NOMO-1 treated with DMSO at 0.1 percent for 48 hours (cell line): ENCODE measurements around the gene ITGA1.
"Not testable (repeated sequence)": the region's sequence is repeated elsewhere in the genome, so short reads cannot be mapped to it uniquely, and the experiment has no call there.

ENCODE experiments used
- DNase-seq: peaks from one replicate; lab custom pipeline; 2025; ENCODE audit not compliant: unreplicated experiment; lab: John Stamatoyannopoulos, UW

ITGA1 gene

DNA sequence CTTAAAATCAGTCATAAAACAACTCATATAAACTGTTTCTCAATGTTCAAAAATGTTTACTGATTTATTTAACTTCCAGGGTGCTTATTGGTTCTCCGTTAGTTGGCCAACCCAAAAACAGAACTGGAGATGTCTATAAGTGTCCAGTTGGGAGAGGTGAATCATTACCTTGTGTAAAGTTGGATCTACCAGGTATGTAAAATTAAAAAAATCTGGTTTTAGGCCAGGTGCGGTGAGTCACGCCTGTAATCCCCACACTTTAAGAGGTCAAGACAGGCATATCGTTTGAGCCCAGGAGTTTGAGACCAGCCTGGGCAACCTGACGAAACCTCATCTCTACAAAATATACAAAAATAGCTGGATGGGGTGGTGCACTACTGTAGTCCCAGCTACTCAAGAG lies 73.7 kb downstream of the ITGA1 start:
- DNase-seq: no peak

DNA sequence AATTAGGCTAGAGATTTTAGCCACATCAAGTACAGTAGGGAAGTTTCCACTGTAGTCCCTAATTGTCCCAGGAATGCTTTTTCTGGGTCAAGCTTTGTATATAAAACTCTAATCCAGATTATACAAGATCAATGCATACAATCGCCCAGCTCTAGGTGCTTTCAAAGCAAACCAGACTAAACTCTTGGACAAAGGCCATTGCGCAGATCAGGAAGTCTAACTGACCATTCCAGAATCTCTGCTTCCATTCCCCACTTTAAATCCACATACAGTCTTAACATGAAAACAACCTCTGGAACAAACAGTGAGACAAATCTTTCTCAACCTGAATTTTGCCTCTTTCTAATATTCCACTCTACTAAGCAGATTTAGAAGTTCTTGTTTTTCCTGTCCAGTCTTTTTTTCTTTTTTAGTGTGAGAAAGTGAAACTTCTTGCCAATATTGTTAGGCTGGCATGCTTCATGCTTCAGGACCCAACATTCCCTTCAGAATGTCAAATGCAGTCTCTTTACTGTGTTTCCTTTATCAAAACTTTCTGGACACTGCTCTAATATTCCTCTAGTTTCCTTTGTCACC lies 76.1 kb downstream of the ITGA1 start:
- DNase-seq: no peak

DNA sequence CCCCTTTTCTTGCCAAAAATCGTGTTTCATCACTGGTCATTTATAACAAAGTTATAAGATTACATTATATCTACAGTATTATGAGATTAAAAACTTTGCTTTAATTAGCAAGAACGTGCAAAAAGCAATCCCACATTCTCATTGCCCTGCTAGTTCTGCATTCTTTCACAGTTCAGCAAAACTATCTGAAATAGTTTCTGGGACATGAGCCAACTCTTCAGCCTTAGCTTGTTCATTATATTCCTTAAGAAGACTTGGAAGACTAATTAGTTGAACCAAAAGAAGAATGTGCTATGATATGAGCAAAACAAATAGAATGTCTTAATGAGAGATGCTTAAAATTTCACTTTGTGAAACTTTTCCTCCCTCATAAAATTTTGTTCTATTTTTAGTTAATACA lies 76.7 kb downstream of the ITGA1 start:
- no peak for DNase-seq

DNA sequence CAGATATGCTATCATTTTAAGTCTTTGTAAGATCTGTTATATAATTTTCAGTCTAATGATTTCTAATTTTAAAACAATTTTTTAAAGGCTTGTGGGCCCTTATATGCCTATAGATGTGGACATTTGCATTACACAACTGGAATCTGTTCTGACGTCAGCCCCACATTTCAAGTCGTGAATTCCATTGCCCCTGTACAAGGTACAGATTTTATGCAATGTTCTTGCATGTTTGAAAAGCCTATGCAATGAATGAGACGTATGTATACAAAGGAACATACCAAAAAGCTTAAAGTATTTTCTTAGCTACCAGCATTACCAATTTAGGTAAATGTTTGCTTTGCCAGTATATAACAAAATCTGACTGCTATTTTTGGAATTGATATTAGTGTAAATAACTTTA lies 77.2 kb downstream of the ITGA1 start:
- no peak for DNase-seq

DNA sequence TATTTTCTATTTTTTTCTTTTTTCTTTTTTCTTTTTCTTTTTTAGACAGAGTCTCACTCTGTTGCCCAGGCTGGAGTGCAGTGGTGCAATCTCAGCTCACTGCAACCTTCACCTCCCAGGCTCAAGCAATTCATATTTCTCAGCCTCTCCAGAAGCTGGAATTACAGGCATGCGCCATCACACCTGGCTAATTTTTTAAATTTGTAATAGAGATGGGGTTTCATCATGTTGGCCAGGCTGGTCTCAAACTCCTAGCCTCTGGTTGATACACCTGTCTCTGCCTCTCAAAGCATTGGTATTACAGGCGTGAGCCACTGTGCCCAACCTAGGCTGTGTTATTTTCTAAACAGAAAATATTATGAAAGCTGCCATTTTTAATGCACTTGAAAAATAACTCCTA lies 78.3 kb downstream of the ITGA1 start:
- not testable (repeated sequence) for DNase-seq

DNA sequence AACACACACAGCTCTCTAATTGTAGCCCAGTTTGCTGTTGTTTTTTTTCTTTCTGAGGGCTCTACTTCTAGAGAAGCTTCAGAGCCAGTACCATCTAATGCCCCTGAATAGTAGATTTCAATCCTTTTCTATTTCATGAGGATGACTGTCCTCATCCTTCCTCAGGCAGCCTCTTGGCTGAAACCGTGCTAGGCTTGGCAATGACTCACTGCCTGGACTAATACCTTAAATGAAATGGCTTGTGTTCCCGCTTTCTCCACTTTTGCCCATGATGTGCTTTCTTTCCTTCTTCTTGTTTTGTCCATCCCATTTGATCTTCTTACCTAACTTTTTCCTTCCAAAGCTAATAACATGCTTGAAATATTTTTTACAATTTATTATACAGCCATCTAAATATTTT lies 80.1 kb downstream of the ITGA1 start:
- no peak for DNase-seq

DNA sequence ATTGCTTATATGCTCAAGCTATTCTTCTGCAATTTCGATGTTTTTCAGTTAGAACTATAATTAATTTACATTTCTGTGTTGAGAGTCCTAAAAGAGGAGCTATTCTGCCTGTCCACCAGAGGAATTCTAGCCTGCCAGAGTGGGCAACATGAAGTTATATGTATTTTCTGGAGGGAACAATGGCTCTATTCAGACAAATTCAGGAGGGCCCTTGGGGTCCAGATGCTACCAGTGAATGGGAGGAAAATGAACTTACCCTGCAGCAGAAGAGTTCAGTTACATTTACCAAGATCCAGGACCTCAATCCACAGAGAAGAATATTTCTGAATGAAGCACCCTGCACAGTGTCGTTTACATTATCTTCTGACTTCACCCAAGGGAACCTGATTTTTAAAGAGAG lies 80.7 kb downstream of the ITGA1 start:
- DNase-seq: no peak

DNA sequence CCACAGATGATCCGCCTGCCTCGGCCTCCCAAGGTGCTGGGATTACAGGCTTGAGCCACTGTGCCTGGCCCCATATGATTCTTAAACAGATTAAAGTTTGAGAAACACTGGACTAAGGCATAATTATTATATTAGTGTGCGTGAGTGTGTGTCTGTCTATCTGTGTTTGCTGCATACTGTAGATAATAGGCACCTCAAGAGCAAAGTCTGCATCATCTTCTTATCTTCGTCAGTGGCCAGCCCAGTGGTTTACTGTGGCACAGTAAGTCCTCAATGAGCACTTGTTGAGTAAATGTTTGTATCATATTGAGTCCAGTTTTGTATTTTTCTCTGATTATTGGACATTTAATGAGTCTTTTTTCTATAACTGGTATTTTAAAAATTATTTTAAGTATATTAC lies 81.7 kb downstream of the ITGA1 start:
- no peak for DNase-seq

DNA sequence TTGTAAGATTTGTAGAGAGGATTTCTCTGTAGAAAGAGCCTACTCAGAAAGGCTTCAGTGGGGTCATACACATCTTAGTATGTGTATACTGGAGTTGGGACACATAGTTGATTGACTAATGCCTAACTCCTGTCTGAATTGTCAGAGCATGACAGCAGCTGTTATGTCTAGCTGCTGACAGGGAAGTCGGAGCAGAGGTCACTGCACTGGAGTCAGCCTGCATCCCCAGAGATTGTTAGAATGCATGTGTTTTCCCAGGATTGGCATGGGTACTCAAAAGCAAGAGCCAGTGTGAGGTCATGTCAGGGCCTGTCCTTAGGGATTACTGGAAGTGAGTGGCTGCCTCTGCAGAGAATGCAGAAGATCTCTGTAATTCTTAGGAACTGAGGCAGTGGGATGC lies 82.7 kb downstream of the ITGA1 start:
- DNase-seq: no peak

DNA sequence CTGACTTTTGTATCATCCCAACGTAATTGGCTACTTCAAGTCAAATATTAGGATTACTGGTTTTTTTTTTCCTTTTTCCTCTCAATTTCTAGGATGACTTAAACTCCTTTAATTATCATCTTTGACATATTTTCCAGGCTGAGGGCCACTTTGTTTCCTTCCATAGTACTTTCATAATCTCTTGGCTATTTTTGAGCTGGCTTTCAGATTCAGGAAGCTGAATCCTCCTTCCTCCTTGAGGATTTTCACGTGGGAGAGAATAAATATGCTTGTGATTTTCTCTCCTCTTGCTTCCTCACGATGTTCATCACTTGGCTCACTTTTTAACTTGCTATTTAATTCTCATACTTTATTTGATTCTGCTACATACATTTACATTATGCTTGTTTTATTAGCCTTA lies 88.1 kb downstream of the ITGA1 start:
- DNase-seq: no peak

DNA sequence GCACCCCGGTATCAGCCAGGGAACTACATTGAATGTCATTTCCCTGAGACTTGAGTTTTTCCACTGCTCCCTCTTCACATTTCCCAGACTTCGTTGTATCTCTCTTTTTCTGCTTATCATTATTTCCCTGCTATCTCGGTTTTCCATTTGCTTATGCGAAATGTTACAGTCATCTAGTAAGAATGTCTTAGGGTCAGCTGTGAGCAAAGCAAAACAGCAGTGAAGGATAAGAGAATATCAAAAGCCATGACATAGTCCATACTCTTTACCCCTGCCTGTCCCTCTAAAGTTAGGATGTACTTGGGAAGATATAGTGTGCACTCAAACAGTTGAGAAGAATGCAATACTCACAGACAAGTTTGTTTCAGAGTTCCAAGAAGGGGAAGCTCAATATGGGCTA lies 88.7 kb downstream of the ITGA1 start:
- DNase-seq: no peak

DNA sequence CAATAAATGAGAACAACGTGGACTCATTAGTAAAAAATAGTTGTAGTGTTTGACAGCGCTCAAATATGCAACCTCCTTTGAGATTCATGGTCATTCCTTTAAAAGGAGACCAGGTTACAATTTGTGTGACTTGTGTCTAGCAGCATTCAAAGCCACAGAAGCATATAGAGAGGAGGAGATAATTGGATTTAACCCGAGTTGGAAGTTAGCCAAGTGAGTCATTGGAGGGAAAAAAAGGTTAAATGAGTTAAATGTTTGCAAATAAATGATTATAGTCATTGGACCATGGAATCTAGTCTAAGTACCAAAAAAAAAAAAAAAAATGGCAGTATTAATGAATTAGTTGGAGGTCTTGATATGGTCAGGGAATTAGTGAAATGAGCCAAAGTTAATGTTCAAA lies 90.9 kb downstream of the ITGA1 start:
- no peak for DNase-seq

DNA sequence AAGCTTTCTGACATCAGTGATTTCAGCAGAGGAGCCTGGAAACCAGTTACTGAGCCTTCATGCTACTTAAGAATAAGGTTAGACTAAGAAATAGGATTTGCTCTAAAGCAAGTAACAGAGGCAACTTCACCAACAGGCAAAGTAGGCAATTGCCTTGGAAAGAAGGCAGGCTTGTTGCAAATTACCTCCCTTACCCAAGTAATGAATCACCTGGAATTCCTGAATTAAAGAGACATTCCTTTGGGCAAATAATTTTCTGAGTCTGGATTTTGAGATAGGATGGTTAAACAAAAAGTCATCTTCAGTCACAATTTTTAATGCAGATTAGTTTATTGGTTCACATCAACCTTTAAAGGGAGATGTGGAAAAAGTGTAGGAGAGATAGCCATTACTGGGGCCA lies 92.8 kb downstream of the ITGA1 start:
- no peak for DNase-seq

DNA sequence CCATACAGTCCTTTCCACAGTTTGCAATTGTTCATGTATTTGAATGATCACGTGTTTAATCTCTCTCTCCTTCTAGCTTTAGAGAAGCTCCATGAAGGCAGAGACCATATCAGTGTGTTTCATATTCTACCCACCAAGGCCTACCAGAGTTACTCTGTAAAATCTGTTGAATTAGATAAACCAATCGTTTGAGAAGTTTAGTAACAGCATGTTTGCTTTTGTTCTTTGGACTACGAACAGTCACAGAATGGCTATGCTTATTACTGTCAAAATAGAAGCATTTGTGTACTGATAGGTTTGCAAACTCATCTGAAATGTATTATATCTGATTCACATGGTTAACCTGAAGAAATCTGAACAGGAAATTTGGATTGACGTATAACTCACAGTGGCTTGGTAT lies 93.8 kb downstream of the ITGA1 start:
- no peak for DNase-seq

DNA sequence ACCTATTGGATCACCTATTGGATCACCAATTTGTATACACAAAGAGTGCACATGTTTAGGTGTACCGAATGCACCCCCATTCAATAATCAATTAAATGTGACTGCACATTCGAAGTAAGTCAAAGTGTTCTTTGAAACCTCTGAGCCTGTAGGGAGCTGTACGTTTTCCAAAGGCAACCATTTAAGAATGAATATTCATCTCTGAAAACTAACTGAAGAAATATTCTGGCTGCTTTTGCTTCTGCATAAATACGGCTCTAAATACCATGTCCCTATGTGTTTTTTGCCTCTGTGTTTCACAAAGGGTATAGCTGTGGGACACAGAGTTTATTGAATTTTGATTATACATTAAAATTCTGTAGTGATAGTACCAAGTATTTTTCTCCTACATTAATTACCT lies 95.4 kb downstream of the ITGA1 start:
- DNase-seq: no peak

DNA sequence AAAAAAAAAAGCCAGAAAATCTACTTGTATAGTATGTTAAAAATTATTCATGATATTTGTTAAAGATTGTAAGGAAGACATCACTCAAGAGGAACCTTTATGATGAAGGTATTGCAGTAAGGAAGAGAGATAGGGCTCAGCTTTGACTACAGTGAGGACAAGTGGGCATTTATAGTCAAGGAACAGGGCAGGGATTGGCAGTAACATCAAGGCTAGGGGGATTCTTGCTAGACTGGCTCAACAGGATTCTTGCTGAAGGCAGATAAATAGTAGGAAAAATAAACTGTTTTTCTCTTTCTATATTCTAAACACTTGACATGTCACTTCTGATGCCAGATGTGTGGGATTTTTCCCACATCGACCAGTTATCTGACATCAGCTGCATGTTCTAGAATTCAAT lies 96.7 kb downstream of the ITGA1 start:
- no peak for DNase-seq

DNA sequence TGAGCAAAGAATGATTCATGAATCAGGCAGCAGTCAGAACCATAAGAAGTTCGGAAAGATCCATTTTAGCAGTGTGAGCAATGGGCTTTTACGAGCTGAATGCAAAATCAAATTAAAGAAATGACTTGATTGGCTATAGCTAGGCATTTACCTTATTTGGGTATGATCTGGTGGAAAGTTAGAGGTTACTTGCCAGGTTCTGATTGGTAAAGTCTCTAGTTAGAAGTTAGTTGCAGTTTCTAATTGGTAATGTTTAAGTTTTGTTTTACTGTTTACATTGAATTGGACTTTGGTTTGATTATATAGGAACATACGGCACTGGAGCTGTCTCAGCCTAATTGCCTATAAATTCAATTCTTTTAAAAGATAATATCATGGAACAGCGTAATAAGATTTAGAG lies 97.9 kb downstream of the ITGA1 start:
- DNase-seq: no peak

DNA sequence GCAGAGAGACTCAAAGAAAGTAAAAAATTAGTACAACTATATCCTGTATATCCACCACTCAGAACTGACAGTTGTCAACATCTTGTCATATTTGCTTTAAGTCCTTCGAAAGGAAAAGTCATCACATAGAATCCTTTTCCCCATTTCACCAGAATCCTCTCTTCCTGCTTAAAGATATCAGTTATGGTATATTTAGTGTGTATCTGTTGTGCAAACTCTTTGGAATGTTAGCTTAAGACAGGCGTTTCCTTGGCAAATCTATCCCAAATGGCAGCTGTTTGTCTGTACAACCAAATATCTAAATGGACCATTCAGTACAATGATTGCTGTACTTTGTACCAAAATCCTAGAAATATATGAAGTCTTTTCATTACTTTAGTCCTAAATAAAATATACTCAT lies 98.5 kb downstream of the ITGA1 start:
- no peak for DNase-seq

DNA sequence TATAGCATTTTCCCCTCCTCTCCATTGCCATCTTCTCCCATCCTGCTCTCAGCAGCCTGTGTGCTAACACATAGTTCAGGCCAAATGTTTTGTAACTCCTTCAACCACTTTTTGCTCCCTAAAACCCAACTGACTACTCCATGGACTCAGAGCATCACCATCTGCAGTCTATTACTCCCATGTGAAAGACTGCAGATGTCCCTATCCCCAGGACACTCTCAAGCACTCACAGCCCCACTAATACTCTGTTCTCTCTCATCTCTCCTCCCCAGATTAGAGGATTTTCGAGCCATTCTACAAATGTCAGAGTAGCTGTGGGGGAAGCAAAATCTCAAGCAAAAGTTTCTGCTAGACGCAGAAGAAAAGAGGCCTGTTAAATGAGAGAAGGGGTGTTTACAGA lies 99.3 kb downstream of the ITGA1 start:
- DNase-seq: no peak

DNA sequence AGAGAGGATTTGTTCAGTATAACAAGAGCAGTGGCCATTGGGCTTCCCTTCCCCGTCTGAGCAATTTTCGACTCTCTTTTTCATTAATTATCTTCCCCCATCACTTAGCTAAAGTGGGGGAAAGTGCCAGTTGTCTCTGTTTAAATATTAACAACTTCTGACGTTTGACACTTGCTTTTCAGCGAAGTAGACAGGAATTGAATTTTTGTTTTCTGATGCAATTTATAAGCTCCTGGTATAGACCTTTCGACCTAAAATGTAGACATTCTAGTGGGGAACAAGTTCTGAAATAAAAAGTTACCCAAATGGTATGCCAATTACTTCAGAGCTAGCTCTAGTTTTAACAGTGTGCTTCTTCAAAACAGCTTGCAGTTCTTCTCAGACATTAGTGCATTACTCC lies 100.6 kb downstream of the ITGA1 start:
- no peak for DNase-seq

DNA sequence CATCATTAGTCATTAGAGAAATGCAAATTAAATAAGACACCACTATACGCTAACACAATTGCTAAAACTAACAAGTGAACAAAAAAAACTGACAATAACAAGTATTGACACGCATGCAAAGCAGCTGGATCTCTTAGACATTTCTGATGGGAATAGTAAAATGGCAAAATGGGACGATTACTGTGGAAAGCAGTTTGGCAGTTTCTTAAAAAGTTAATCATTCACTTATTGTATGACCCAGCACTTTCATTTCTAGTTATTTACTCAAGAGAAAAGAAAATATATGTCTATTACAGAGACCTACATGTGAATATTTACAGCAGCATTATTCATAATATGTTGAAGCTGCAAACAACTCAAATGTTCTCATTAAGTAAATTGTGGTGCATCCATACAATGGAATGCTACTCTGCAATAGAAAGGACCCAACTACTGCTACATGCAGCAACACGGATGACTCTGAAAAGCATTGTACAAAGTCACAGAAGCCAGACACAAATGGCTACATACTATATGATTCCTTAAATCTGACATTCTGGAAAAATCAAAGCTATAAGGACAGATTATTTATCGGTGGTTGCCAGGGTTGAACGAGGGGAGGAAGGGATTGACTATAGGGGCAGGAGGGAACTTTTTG lies 104.6 kb downstream of the ITGA1 start:
- no peak for DNase-seq

DNA sequence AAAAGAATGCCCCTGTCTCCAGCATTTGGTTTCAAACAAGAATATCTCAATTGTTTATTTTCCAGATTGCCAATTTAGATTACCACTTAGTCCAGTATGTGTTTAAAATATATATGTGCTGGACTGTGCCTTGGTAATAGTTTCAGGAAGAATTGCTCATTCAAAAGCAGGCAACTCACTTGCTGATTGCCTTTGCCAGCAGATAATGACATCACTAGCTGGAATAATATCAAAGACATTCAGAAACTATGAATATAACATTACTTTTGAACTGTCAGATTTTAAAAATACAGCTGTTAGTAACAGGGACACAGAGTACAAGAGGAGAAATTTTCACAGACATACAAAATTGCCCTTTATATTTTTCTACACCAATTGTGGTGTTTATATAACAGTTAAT lies 105.4 kb downstream of the ITGA1 start:
- no peak for DNase-seq

DNA sequence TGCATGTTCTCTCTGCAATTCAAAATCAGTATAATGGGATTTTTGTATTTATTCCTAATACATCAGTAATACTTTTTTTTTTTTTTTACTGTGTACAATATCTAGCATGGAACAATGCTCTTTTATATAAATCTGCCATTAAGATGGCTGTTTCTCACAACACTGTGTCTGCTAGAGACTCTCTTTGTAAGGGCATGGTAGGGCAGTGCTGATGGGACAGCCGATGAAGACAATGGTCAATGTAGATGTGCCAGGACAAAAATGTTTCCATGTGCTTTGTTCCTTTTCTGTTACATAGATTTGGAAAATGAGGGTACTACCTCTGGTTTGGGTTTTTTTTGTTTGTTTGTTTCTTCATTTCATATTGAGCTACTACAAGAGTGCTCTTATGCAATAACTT lies 106.1 kb downstream of the ITGA1 start:
- no peak for DNase-seq
